K562 (cell line): ENCODE data around the gene DYNLT2B. TPM values are rescaled to one million over a fixed set of nuclear protein-coding genes. Genes with fewer than 3 reads are reported as not detected.

Experiments used
- BCOR ChIP-seq: fragments of 450-650 bp; IDR thresholded peaks from 2 replicates; pipeline ENCODE4 v1.6.1; 2016
- C11orf30 ChIP-seq: fragments of 450-650 bp; IDR thresholded peaks from 2 replicates; pipeline ENCODE4 v1.6.1; 2016; ENCODE audit warnings: low read depth, mild to moderate bottlenecking
- CREBBP ChIP-seq: IDR thresholded peaks from one replicate; pipeline ENCODE4 v1.6.1; 2012; ENCODE audit warnings: low read depth, mild to moderate bottlenecking, control low read depth, inconsistent platforms, low read length
- FOXM1 ChIP-seq, 2 experiments: fragments of 450-650 bp in 1 of 2; sonication (generic) in 1 of 2; formaldehyde crosslinking in 1 of 2; IDR thresholded peaks; 2 replicates each; pipeline versions ENCODE4 v1.6.1 to v1.9.0; 2017 to 2022; ENCODE audit warnings: low read depth in 2 of 2, mild to moderate bottlenecking in 2 of 2, missing genetic modification reagents in 1 of 2, moderate library complexity in 1 of 2
- HDAC6 ChIP-seq: IDR thresholded peaks from 2 replicates; pipeline ENCODE4 v1.6.1; 2012; ENCODE audit warnings: low read depth, mild to moderate bottlenecking, control low read depth, inconsistent platforms, low read length, moderate library complexity
- HNRNPUL1 ChIP-seq: fragments of 200-400 bp; formaldehyde crosslinking; IDR thresholded peaks from 2 replicates; pipeline ENCODE4 v1.6.1; 2017; ENCODE audit warnings: low read length
- MAZ ChIP-seq, 2 experiments: fragments of 450-650 bp in 1 of 2; sonication (generic) in 1 of 2; formaldehyde crosslinking; IDR thresholded peaks in 1 of 2; conservative IDR thresholded peaks in 1 of 2; 2 replicates each; pipeline versions ENCODE4 v1.4.0 to v1.5.0; 2020; ENCODE audit warnings: mild to moderate bottlenecking in 1 of 2, missing genetic modification reagents in 1 of 2
- NELFE ChIP-seq: IDR thresholded peaks from 2 replicates; pipeline ENCODE4 v1.6.1; 2011; ENCODE audit warnings: mild to moderate bottlenecking; ENCODE audit not compliant: insufficient read depth, insufficient read length
- PKNOX1 ChIP-seq: fragments of 450-650 bp; IDR thresholded peaks from 2 replicates; pipeline ENCODE4 v1.6.1; 2016
- PYGO2 ChIP-seq: fragments of 450-650 bp; IDR thresholded peaks from 2 replicates; pipeline ENCODE4 v1.6.1; 2016; ENCODE audit warnings: mild to moderate bottlenecking, missing genetic modification characterization, moderate library complexity, missing compliant biosample characterization
- RCOR1 ChIP-seq, 2 experiments: IDR thresholded peaks; 2 replicates each; pipeline ENCODE4 v1.6.1; 2012; ENCODE audit warnings: low read depth in 2 of 2, low read length in 2 of 2, borderline replicate concordance in 1 of 2, improper control_type of control experiment in 1 of 2
- ZFX ChIP-seq: sonication (generic); formaldehyde crosslinking; IDR thresholded peaks from 2 replicates; pipeline ENCODE4 v1.8.0; 2022; ENCODE audit warnings: mild to moderate bottlenecking, missing genetic modification reagents, moderate library complexity
- ZNF655 ChIP-seq: fragments of 250-450 bp; sonication (Bioruptor Pico); IDR thresholded peaks from 2 replicates; pipeline ENCODE4 v1.5.0; 2021
- polyA plus RNA-seq, 8 experiments: library from polyadenylated mRNA; depleted of rRNA in 4 of 8; stranded (reverse) in 5 of 8; unstranded in 3 of 8; fragments of >200 nt; fragmentation: Nextera tagmentation in 2 of 8; fragmentation: Illumina TruSeq in 1 of 8; extraction: Ambion mirVana in 2 of 8; extraction: Trizol in 1 of 8; gene quantifications; 2 replicates each; pipeline versions ENCODE4 v1.2.1 to v1.2.3, GENCODE V29; 2011 to 2014; ENCODE audit warnings: inconsistent platforms in 1 of 8, missing spikeins in 1 of 8
- total RNA-seq, 7 experiments: library from RNA; depleted of rRNA in 6 of 7; stranded (reverse); fragments of >200 nt in 6 of 7; fragmentation: Illumina TruSeq in 2 of 7; extraction: Trizol in 2 of 7; gene quantifications; 2 replicates each; pipeline versions ENCODE4 v1.2.1 to v1.2.3, GENCODE V29; 2011 to 2021; ENCODE audit warnings: low replicate concordance in 1 of 7
- TF ChIP-seq, protein P1 (sequence below): fragments of 450-650 bp; IDR thresholded peaks from 2 replicates; pipeline ENCODE4 v1.6.1; 2016; ENCODE audit warnings: low read depth
- TF ChIP-seq, protein P2 (sequence below), 2 experiments: fragments of 450-650 bp in 1 of 2; sonication (generic) in 1 of 2; formaldehyde crosslinking in 1 of 2; IDR thresholded peaks in 1 of 2; conservative IDR thresholded peaks in 1 of 2; 2 replicates each; pipeline versions ENCODE4 v1.6.1 to v1.8.1; 2016 to 2023; ENCODE audit warnings: mild to moderate bottlenecking in 2 of 2, moderate library complexity in 2 of 2, inconsistent platforms in 1 of 2, missing genetic modification reagents in 1 of 2

The DYNLT2B gene
- total and polyA plus RNA-seq, 9 of the 15 experiments (the other 6 are each of a cell fraction or from before 2014, with no cell fraction given) = 6.5 to 19.9 (median 8.7) TPM

DNA sequence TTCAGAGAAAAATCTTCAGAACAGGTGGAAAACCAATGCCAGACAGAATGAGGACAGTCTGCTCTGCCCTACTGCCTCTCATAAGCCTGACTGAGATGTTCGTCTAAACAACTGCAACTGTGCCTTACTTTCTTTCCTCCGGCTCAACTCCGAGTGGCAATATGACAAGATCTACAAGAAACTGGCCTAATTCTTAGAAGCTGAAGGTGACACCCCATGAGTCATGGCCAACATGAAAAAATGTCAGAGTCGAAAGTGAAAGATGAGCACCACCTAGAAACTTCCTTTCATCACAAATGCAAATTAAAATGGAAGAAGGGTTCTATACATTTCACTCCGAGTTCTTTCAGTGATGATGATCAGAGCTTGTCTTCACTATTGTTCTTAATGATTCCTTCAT lies 43.5 kb downstream of the DYNLT2B start (continued):
- peak; percentile 87 for TF ChIP-seq PKNOX1
- TF ChIP-seq FOXM1 (IDR thresholded peaks at IDR 0.05; ENCODE audit: low read depth) = no peak
- TF ChIP-seq FOXM1 (CRISPR knock-in tag; IDR thresholded peaks at IDR 0.05; ENCODE audit: low read depth) = no peak
- TF ChIP-seq CREBBP = no peak
- peak in 1 of 2 experiments; percentile 43; a peak in 1 of 4 replicates for TF ChIP-seq RCOR1 (IDR thresholded peaks at IDR 0.05; ENCODE audit: borderline replicate concordance in 1 of 2, low read depth in 2 of 2, low read length in 2 of 2)
- TF ChIP-seq PYGO2 = no peak
- TF ChIP-seq HDAC6 = no peak
- TF ChIP-seq, protein P1, sequence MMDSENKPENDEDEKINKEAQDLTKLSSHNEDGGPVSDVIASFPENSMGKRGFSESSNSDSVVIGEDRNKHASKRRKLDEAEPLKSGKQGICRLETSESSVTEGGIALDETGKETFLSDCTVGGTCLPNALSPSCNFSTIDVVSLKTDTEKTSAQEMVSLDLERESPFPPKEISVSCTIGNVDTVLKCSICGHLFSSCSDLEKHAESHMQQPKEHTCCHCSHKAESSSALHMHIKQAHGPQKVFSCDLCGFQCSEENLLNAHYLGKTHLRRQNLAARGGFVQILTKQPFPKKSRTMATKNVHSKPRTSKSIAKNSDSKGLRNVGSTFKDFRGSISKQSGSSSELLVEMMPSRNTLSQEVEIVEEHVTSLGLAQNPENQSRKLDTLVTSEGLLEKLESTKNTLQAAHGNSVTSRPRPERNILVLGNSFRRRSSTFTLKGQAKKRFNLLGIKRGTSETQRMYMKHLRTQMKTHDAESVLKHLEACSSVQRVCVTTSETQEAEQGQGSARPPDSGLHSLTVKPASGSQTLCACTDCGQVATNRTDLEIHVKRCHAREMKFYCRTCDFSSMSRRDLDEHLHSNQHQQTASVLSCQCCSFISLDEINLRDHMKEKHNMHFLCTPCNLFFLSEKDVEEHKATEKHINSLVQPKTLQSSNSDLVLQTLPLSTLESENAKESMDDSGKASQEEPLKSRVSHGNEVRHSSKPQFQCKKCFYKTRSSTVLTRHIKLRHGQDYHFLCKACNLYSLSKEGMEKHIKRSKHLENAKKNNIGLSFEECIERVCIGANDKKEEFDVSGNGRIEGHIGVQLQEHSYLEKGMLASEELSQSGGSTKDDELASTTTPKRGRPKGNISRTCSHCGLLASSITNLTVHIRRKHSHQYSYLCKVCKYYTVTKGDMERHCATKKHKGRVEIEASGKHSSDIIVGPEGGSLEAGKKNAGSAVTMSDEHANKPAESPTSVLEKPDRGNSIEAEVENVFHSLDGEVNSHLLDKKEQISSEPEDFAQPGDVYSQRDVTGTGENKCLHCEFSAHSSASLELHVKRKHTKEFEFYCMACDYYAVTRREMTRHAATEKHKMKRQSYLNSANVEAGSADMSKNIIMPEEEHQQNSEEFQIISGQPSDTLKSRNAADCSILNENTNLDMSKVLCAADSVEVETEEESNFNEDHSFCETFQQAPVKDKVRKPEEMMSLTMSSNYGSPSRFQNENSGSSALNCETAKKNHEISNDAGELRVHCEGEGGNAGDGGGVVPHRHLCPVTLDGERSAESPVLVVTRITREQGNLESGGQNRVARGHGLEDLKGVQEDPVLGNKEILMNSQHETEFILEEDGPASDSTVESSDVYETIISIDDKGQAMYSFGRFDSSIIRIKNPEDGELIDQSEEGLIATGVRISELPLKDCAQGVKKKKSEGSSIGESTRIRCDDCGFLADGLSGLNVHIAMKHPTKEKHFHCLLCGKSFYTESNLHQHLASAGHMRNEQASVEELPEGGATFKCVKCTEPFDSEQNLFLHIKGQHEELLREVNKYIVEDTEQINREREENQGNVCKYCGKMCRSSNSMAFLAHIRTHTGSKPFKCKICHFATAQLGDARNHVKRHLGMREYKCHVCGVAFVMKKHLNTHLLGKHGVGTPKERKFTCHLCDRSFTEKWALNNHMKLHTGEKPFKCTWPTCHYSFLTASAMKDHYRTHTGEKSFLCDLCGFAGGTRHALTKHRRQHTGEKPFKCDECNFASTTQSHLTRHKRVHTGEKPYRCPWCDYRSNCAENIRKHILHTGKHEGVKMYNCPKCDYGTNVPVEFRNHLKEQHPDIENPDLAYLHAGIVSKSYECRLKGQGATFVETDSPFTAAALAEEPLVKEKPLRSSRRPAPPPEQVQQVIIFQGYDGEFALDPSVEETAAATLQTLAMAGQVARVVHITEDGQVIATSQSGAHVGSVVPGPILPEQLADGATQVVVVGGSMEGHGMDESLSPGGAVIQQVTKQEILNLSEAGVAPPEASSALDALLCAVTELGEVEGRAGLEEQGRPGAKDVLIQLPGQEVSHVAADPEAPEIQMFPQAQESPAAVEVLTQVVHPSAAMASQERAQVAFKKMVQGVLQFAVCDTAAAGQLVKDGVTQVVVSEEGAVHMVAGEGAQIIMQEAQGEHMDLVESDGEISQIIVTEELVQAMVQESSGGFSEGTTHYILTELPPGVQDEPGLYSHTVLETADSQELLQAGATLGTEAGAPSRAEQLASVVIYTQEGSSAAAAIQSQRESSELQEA = no peak
- TF ChIP-seq MAZ (CRISPR knock-in tag; conservative IDR thresholded peaks at IDR 0.05 in 1 of 2, IDR thresholded peaks at IDR 0.05 in 1 of 2) = no peak
- TF ChIP-seq HNRNPUL1 = no peak
- no peak for TF ChIP-seq C11orf30
- no peak for TF ChIP-seq BCOR
- TF ChIP-seq NELFE = no peak
- TF ChIP-seq ZNF655 (CRISPR knock-in tag) = no peak
- no peak for TF ChIP-seq ZFX
- TF ChIP-seq, protein P2, sequence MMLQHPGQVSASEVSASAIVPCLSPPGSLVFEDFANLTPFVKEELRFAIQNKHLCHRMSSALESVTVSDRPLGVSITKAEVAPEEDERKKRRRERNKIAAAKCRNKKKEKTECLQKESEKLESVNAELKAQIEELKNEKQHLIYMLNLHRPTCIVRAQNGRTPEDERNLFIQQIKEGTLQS (IDR thresholded peaks at IDR 0.05) = peak; percentile 95
- TF ChIP-seq, protein P2 (CRISPR knock-in tag; conservative IDR thresholded peaks at IDR 0.05) = peak; percentile 68; the same call in 1 of the 2 replicates
